Central memory CD4-positive, alpha-beta T cell (primary cell): ENCODE measurements around the gene UCP3.

ENCODE experiments used
- DNase-seq: peaks from one replicate; pipeline ENCODE4 v3.0.0; 2022

The UCP3 gene

DNA sequence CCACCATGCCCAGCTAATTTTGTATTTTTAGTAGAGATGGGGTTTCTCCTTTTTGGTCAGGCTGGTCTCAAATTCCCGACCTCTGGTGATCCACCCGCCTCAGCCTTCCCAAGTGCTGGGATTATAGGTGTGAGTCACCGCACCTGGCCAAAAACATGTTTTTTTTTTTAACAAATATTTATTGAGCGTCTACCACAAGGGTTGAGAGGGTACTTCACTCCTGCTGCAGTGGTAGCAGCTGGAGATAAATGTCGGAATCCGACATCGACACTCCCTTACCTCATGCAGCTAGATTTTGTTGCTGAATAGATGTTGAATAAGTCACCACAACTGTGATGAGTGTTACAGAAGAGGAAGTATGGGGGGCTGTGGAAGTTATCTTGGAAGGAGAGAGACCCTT is 57.1 kb downstream of the UCP3 start:
- no peak for DNase-seq

- DNase-seq: no peak
Observed at GRCh38 chr11:73950869-73951710, 57.8 kb downstream of the UCP3 start, which contains the start of gene DNAJB13. Gene DNAJB13, plus strand, starts transcription at chr11:73951026. Its CDS starts 44 bp downstream, at chr11:73951070.
